HUES48 (cell line): Measurements from ENCODE around the gene SLC30A2.

Experiments used
- H3K27ac ChIP-seq: one replicate; pipeline ENCODE4 v1.7.0; 2013; ENCODE audit warnings: low read depth, low read length, inconsistent platforms
- H3K27me3 ChIP-seq: 2 replicates; pipeline ENCODE4 v1.6.1; 2013; ENCODE audit warnings: mild to moderate bottlenecking, low read length; ENCODE audit not compliant: control insufficient read depth, insufficient read depth
- H3K36me3 ChIP-seq: 2 replicates; pipeline ENCODE4 v1.6.1; 2013; ENCODE audit warnings: low read length; ENCODE audit not compliant: control insufficient read depth, insufficient read depth
- H3K4me1 ChIP-seq: 2 replicates; pipeline ENCODE4 v1.6.1; 2013; ENCODE audit warnings: mild to moderate bottlenecking, low read length; ENCODE audit not compliant: control insufficient read depth, insufficient read depth
- H3K4me3 ChIP-seq: 2 replicates; pipeline ENCODE4 v1.5.1; 2013; ENCODE audit warnings: mild to moderate bottlenecking, low read depth, low read length
- H3K9ac ChIP-seq: 2 replicates; pipeline ENCODE4 v1.6.1; 2013; ENCODE audit warnings: mild to moderate bottlenecking, low read depth, low read length, moderate library complexity
- H3K9me3 ChIP-seq: 2 replicates; pipeline ENCODE4 v1.6.1; 2013; ENCODE audit warnings: low read length; ENCODE audit not compliant: control insufficient read depth, insufficient read depth

The SLC30A2 gene

GRCh38 chr1:26006710-26007109 lies 39.2 kb downstream of the SLC30A2 start:
- Histone ChIP-seq H3K36me3 (no peaks in the 10 kb centered on the region), H3K4me1 (peaks cover 6% of the 10 kb centered on the region; the same call in 1 of the 2 replicates), H3K9me3 (no peaks in the 10 kb centered on the region), H3K27ac (no peak overlapping the region), H3K9ac (no peak overlapping the region), H3K4me3 (no peak overlapping the region), H3K27me3 (no peaks in the 10 kb centered on the region)

- H3K4me1 ChIP-seq: peaks cover under 1% of the 10 kb centered on the region; the same call in 1 of the 2 replicates
- H3K9ac ChIP-seq: no peak overlapping the region
- H3K36me3 ChIP-seq: no peaks in the 10 kb centered on the region
- H3K27ac ChIP-seq: no peak overlapping the region
- H3K27me3 ChIP-seq: no peaks in the 10 kb centered on the region
- no peaks in the 10 kb centered on the region for H3K9me3 ChIP-seq
- no peak overlapping the region for H3K4me3 ChIP-seq
Observed at GRCh38 chr1:26005434-26006105, 40.3 kb downstream of the SLC30A2 start.

GRCh38 chr1:26003756-26004155 lies 42.2 kb downstream of the SLC30A2 start:
- Histone ChIP-seq H3K9ac (no peak overlapping the region), H3K36me3 (no peaks in the 10 kb centered on the region), H3K4me3 (no peak overlapping the region), H3K4me1 (peaks cover 2% of the 10 kb centered on the region), H3K9me3 (no peaks in the 10 kb centered on the region), H3K27ac (no peak overlapping the region), H3K27me3 (no peaks in the 10 kb centered on the region)

GRCh38 chr1:26003262-26003661 lies 42.7 kb downstream of the SLC30A2 start:
- Histone ChIP-seq H3K4me1 (peaks cover 7% of the 10 kb centered on the region), H3K4me3 (no peak overlapping the region), H3K27me3 (no peaks in the 10 kb centered on the region), H3K36me3 (no peaks in the 10 kb centered on the region), H3K9me3 (no peaks in the 10 kb centered on the region), H3K27ac (no peak overlapping the region), H3K9ac (no peak overlapping the region)

- no peaks in the 10 kb centered on the region for H3K9me3 ChIP-seq
- H3K4me1 ChIP-seq: peaks cover 14% of the 10 kb centered on the region
- H3K27ac ChIP-seq: no peak overlapping the region
- H3K27me3 ChIP-seq: no peaks in the 10 kb centered on the region
- H3K4me3 ChIP-seq: no peak overlapping the region
- no peak overlapping the region for H3K9ac ChIP-seq
- H3K36me3 ChIP-seq: no peaks in the 10 kb centered on the region
Observed at GRCh38 chr1:25999041-25999800, 46.7 kb downstream of the SLC30A2 start.

- H3K4me1 ChIP-seq: peaks cover 18% of the 10 kb centered on the region
- no peaks in the 10 kb centered on the region for H3K27me3 ChIP-seq
- no peaks in the 10 kb centered on the region for H3K36me3 ChIP-seq
- peak within 1 kb of the TSS; percentile 79 for H3K4me3 ChIP-seq
- peak within 1 kb of the TSS; percentile 76 for H3K27ac ChIP-seq
- H3K9ac ChIP-seq: peak within 1 kb of the TSS; percentile 66
- H3K9me3 ChIP-seq: no peaks in the 10 kb centered on the region
Observed at GRCh38 chr1:25997828-25998761, 47.8 kb downstream of the SLC30A2 start, which contains the start of gene PAFAH2. Gene PAFAH2 (minus strand): TSS chr1:25998063. CDS start chr1:25990816, 7,247 bp downstream.

- H3K4me1 ChIP-seq: peaks cover 18% of the 10 kb centered on the region
- peak overlapping the region; percentile 76 for H3K27ac ChIP-seq
Observed at GRCh38 chr1:25996966-25997827, 48.7 kb downstream of the SLC30A2 start.

GRCh38 chr1:25994402-25995150 lies 51.3 kb downstream of the SLC30A2 start:
- Histone ChIP-seq H3K9me3 (no peaks in the 10 kb centered on the region), H3K4me3 (no peak overlapping the region), H3K36me3 (peaks cover 3% of the 10 kb centered on the region; the same call in 1 of the 2 replicates), H3K9ac (no peak overlapping the region), H3K27me3 (no peaks in the 10 kb centered on the region), H3K27ac (no peak overlapping the region), H3K4me1 (peaks cover 18% of the 10 kb centered on the region)

More at GRCh38 chr1:25996966-25997827, 48.7 kb downstream of the SLC30A2 start:
- H3K9me3 ChIP-seq: no peaks in the 10 kb centered on the region
- no peaks in the 10 kb centered on the region for H3K36me3 ChIP-seq
- peak overlapping the region; percentile 79 for H3K4me3 ChIP-seq
- peak overlapping the region; percentile 66 for H3K9ac ChIP-seq
- H3K27me3 ChIP-seq: no peaks in the 10 kb centered on the region

- Histone ChIP-seq H3K4me3 (no peak overlapping the region), H3K27ac (peak overlapping the region; percentile 22), H3K36me3 (peaks cover 11% of the 10 kb centered on the region; the same call in 1 of the 2 replicates), H3K4me1 (peaks cover 12% of the 10 kb centered on the region), H3K9ac (no peak overlapping the region), H3K9me3 (no peaks in the 10 kb centered on the region), H3K27me3 (no peaks in the 10 kb centered on the region)
Observed at GRCh38 chr1:25993197-25993951, 52.5 kb downstream of the SLC30A2 start.
